Measurements from ENCODE around the gene PROKR1.
"Not testable (repeated sequence)": the region's sequence is repeated elsewhere in the genome, so short reads cannot be mapped to it uniquely, and the experiment has no call there.

PROKR1 gene

DNA sequence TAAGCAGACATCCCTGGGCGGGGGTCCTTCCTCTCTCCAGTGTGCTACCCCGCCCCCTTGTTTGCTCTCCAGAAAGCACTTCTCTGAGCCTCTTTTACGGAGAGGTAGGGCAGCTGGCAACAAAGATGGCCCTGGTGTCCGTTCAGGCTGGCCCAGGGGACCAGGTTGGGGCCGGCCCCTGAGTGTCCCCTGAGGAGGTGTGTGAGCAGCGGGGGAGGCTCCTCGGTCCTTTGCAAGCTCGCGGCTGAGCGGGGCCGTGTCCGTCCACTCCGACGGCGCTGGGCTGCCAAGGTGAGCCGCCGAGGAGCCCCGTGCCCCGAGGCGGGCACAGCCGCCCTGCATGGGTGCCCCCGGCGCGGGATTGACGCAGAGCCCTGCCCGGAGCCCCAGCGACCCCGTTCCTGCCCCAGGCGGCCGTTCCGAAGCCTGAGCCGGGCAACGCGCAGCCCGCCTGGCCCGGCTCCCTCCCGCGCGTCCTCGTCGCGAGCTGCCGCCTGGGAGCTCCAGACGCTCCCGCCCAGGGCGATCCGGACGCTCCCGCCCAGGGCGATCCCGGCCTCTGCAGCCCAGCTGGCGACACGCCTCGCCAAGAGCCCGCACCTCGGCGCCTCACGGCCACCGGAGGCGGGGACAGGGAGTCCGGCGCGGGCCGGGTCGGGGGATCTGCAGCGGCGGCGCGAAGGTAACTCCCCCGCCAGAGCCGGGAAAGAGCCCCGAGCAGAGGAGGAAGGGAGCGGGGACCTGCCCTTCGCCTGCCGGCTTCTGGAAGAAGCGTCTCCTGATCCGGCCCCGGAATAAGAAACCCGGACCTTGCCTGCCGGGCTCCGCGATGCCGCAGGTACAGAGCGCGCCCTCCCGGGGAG lies at the start of gene PROKR1:
PROKR1 (plus strand) TSS at position 569 of the 863 bp plus-strand sequence. CDS start 2,243 bp downstream, outside the sequence.
- in situ Hi-C loops (cut with HindIII; ENCODE audit: low sequenced_read_pairs), result loop anchor here (5.0 kb wide), 1 partner anchor 51 kb away; no protein-coding TSS in a partner anchor

DNA sequence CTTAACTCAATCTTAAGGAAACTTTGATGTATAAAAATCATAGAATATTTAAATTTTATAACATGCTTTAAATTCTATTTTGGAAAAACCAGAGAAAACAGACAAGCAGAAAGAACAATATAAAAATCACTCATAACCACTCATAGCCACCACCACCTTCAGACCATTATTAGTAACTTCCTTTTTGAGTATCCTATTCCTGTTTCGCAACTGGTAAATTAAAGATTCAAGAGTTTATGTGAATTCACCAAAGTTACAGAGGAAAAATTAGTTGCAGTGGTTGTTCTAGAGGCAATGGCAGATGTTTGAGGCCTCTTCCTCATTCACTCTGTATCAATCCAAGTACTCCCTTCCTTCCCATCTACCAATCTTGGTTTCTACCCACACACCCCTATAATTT lies 49.3 kb upstream of the PROKR1 start:
- in situ Hi-C loops (cut with HindIII; ENCODE audit: low sequenced_read_pairs), result loop anchor here (5.0 kb wide), 2 partner anchors 48 to 52 kb away; partner anchors contain the start of gene PROKR1

GRCh38 chr2:68594674-68595492 lies 48.5 kb upstream of the PROKR1 start:
- in situ Hi-C loops (cut with HindIII; ENCODE audit: low sequenced_read_pairs), result loop anchor here (5.0 kb wide), 2 partner anchors 47 to 53 kb away; partner anchors contain the start of gene PROKR1

DNA sequence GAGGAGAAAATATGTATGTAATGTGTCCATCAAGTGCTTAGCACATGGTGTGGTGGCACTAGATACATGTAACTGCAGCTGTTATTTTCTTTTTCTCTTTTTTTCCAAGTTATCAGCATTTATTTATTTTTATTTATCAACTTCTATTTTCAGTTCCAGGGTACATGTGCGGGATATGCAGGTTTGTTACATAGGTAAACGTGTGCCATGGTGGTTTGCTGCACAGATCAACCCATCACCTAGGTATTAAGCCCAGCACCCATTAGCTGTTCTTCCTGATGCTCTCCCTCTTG lies 47.9 kb upstream of the PROKR1 start:
- in situ Hi-C loops (cut with HindIII; ENCODE audit: low sequenced_read_pairs), result not testable (repeated sequence)

DNA sequence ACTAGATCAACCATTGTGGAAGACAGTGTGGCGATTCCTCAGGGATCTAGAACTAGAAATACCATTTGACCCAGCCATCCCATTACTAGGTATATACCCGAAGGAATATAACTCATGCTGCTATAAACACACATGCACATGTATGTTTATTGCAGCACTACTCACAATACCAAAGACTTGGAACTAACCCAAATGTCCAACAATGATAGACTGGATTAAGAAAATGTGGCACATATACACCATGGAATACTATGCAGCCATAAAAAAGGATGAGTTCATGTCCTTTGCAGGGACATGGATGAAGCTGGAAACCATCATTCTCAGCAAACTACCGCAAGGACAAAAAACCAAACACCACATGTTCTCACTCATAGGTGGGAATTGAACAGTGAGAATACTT lies 42.9 kb upstream of the PROKR1 start:
- in situ Hi-C loops (cut with HindIII; ENCODE audit: low sequenced_read_pairs), result not testable (repeated sequence)

GRCh38 chr2:68603059-68603458 lies 40.3 kb upstream of the PROKR1 start:
- in situ Hi-C loops (cut with HindIII; ENCODE audit: low sequenced_read_pairs), result no loop called here

GRCh38 chr2:68604077-68604476 lies 39.3 kb upstream of the PROKR1 start:
- in situ Hi-C loops (cut with HindIII; ENCODE audit: low sequenced_read_pairs), result no loop called here

DNA sequence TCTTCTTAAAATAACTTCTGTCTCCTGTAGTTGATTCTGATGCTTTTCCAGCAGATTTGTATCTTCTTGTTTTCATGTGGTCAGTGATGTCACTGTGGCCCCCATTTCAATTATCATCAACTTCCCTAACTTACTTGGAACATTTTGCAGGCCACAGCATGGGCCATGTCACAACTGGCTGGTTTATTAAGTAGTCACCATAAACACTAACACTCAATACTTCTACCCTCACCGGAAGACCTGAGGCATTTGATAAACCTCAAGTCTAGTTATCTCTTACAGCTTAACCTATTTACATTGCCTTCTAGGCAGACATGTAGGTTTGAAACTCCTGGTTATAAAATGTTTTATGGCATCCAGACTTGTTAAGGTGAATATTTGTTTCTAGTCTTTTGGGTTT lies 37.4 kb upstream of the PROKR1 start:
- in situ Hi-C loops (cut with HindIII; ENCODE audit: low sequenced_read_pairs), result no loop called here

DNA sequence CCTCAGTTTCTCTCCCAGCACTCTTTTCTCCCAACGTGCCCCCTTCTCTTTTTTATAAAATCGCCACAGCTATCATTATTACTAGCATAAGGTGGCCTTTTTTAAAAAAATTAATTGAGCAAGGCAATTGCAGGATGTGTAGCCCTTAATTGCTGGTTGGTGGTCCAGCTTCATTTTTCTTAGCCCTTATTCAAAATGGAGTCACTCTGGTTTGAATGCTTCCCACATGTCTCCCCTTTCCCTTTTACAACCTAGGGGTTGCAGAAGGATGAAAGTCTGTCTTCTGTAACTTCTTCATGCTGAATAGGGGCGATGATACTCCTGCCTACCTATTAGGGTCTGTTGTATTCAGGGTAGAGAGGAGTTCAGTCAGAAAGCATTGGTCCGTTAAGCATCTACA lies 36.6 kb upstream of the PROKR1 start:
- in situ Hi-C loops (cut with HindIII; ENCODE audit: low sequenced_read_pairs), result no loop called here

GRCh38 chr2:68607837-68608236 lies 35.5 kb upstream of the PROKR1 start:
- in situ Hi-C loops (cut with HindIII; ENCODE audit: low sequenced_read_pairs), result no loop called here

GRCh38 chr2:68612765-68613519 lies 30.4 kb upstream of the PROKR1 start:
- in situ Hi-C loops (cut with HindIII; ENCODE audit: low sequenced_read_pairs), result no loop called here

DNA sequence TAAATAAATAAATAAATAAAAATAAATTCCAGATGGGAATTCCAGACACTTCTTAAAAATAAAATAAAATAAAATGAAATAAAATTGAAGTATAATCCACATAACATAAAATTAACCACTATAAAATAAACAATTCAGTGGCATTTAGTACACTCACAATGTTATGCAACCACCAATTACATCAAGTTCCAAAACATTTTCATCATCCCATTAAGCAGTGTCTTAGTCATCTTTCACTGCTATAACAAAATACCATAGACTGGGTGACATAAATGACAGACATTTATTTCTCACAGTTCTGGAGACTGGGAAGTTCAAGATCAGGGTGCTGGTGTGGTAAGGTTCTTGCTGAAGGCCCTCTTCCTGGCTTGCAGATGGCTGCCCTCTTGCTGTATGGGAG lies 22.6 kb upstream of the PROKR1 start:
- in situ Hi-C loops (cut with HindIII; ENCODE audit: low sequenced_read_pairs), result no loop called here

DNA sequence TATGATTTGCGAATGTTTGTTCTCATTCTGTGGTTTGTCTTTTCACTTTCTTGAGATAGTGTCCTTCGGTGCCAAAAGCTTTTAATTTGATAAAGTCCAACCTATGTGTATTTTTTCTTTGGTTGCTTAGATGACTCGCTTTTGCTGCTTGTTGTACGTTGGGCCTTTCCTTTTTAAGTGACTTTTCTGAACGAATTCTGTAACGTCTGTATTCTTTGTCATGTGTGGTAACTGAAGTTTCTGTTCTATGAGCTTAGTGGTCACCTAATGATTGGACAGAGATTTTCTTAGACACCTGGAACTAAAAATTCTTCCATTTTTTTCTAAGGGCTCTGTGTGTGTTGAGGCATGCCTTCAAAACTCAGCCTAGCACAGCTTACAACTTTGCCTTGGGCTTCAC lies 19.6 kb upstream of the PROKR1 start:
- in situ Hi-C loops (cut with HindIII; ENCODE audit: low sequenced_read_pairs), result no loop called here

GRCh38 chr2:68627615-68628014 lies 15.8 kb upstream of the PROKR1 start:
- in situ Hi-C loops (cut with HindIII; ENCODE audit: low sequenced_read_pairs), result no loop called here

GRCh38 chr2:68632021-68632420 lies 11.4 kb upstream of the PROKR1 start:
- in situ Hi-C loops (cut with HindIII; ENCODE audit: low sequenced_read_pairs), result no loop called here

DNA sequence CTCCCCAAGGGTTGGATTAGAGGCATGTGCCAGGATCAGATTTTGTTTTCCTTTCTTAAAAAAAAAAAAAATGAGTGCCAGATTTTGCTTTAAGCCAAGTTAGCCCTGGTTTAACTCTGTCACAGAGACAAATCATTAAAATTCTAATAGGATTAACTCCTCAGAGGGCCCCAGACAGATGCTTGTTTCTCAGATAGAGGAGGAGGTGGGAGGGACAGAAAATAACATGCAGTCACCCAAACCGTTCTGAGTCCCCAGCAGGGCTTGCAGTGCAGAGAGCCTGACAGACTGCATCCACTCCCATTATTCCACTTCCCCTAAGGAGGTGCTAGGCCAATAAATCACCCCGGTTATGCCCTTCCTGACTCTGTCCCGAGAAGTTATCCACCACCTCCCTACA lies 6.3 kb upstream of the PROKR1 start:
- in situ Hi-C loops (cut with HindIII; ENCODE audit: low sequenced_read_pairs), result no loop called here

GRCh38 chr2:68643874-68644485 lies 601 bp downstream of the PROKR1 start:
- in situ Hi-C loops (cut with HindIII; ENCODE audit: low sequenced_read_pairs), result loop anchor here (5.0 kb wide), 1 partner anchor 52 kb away; no protein-coding TSS in a partner anchor

- in situ Hi-C loops (cut with HindIII; ENCODE audit: low sequenced_read_pairs), result no loop called here
Observed at GRCh38 chr2:68645523-68645922, 2.1 kb downstream of the PROKR1 start.

DNA sequence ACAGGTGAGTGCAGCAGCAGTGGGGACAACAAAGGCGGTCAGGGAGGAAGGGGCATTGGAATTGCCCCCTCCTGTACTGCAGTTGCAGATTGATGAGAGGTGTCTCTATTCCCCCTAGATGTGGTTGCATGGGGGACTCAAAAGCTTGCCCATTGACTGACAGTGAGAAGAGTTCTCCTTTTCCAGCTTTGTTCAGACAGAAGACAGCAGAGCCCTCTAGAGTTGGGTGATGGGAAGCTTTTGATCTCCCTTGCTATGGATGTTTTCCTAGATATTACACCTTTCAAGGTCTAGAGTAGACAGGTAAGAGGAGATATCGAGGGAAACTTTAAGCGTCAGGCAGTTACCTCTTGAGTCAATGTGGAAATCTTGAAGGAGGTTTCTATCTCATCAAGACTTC lies 2.9 kb downstream of the PROKR1 start:
- in situ Hi-C loops (cut with HindIII; ENCODE audit: low sequenced_read_pairs), result no loop called here

DNA sequence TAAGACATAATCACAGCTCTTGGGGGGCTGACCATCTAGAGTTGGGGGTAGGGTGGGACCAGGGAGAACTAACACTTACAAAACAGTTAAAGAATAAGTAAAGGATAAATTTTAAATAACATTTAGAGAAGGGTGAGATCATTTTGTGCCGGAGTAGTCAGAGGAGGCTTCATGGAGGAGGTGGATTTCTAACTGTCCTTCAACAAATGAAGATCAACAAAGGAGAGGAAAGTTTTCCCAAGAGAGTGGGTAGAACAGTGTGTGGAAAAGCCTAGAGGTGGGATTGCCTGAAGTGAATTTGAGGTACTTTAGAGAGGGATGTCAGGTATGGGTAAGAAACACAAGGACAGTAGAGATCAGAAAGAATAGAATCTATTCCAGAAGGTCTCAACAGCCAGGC lies 7.3 kb downstream of the PROKR1 start:
- in situ Hi-C loops (cut with HindIII; ENCODE audit: low sequenced_read_pairs), result no loop called here

GRCh38 chr2:68653034-68653433 lies 9.7 kb downstream of the PROKR1 start:
- in situ Hi-C loops (cut with HindIII; ENCODE audit: low sequenced_read_pairs), result no loop called here

All from endothelial cell of hepatic sinusoid (primary cell).